Osteocyte (in vitro differentiated cells): ENCODE results near the gene FCHO1. TPM values are rescaled to one million over a fixed set of nuclear protein-coding genes. Genes with fewer than 3 reads are reported as not detected.

Experiments
- DNase-seq: peaks from one replicate; pipeline ENCODE4 v3.0.0; 2021; ENCODE audit warnings: mixed read lengths; ENCODE audit not compliant: unreplicated experiment; ENCODE audit errors: extremely low spot score
- H3K27ac Mint-ChIP-seq: one replicate; pipeline ENCODE4 v1.8.0; 2021; ENCODE audit warnings: mild to moderate bottlenecking, mixed read lengths; ENCODE audit not compliant: unreplicated experiment
- H3K27me3 Mint-ChIP-seq: one replicate; pipeline ENCODE4 v1.8.0; 2021; ENCODE audit warnings: mixed read lengths; ENCODE audit not compliant: unreplicated experiment
- H3K36me3 Mint-ChIP-seq: one replicate; pipeline ENCODE4 v1.8.0; 2021; ENCODE audit warnings: mixed read lengths; ENCODE audit not compliant: unreplicated experiment
- H3K4me1 Mint-ChIP-seq: one replicate; pipeline ENCODE4 v1.8.0; 2021; ENCODE audit warnings: mixed read lengths; ENCODE audit not compliant: unreplicated experiment
- H3K4me3 Mint-ChIP-seq: one replicate; pipeline ENCODE4 v1.8.0; 2021; ENCODE audit warnings: mild to moderate bottlenecking, moderate library complexity, mixed read lengths; ENCODE audit not compliant: unreplicated experiment
- H3K9me3 Mint-ChIP-seq: one replicate; pipeline ENCODE4 v1.8.0; 2021; ENCODE audit warnings: mixed read lengths; ENCODE audit not compliant: unreplicated experiment
- total RNA-seq: library from RNA; stranded (reverse); gene quantifications from 2 replicates; pipeline ENCODE4 v1.2.1, GENCODE V29; 2021
- TF ChIP-seq, protein P1 (sequence below): fragments of 200-600 bp; sonication (generic); IDR thresholded peaks from 2 replicates; pipeline ENCODE4 v1.5.0; 2021; ENCODE audit warnings: antibody characterized with exemption, mild to moderate bottlenecking, moderate library complexity

Gene FCHO1
- total RNA-seq, 1 donor from 2014 or later: 0.56 TPM

DNA sequence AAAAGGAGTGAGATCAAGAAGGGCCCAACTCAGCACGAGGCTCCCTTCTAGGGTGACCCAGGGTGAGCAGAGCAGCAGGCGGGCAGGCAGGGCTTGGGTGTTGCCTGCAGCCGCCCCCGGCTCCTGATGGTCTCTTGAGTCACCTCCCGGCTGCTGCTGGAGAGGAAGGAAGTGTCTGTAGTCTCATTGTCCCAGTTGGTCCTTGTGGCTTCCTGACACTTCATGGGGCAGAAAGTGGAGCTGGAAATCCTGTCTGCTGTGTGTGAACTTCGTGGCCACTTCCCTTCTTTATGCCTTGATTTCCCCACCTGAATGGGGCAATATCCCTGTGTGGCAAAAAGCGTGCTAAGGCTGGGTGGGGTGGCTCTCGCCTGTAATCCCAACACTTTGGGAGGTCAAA is 29.5 kb upstream of the FCHO1 start:
- DNase-seq: no peak
- Mint-ChIP-seq H3K36me3 (peaks cover 9% of the 10 kb centered on the region), H3K9me3 (no peaks in the 10 kb centered on the region), H3K4me1 (peaks cover 31% of the 10 kb centered on the region), H3K27me3 (no peaks in the 10 kb centered on the region), H3K27ac (no peak overlapping the region), H3K4me3 (no peak overlapping the region)
- TF ChIP-seq, protein P1, sequence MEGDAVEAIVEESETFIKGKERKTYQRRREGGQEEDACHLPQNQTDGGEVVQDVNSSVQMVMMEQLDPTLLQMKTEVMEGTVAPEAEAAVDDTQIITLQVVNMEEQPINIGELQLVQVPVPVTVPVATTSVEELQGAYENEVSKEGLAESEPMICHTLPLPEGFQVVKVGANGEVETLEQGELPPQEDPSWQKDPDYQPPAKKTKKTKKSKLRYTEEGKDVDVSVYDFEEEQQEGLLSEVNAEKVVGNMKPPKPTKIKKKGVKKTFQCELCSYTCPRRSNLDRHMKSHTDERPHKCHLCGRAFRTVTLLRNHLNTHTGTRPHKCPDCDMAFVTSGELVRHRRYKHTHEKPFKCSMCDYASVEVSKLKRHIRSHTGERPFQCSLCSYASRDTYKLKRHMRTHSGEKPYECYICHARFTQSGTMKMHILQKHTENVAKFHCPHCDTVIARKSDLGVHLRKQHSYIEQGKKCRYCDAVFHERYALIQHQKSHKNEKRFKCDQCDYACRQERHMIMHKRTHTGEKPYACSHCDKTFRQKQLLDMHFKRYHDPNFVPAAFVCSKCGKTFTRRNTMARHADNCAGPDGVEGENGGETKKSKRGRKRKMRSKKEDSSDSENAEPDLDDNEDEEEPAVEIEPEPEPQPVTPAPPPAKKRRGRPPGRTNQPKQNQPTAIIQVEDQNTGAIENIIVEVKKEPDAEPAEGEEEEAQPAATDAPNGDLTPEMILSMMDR: no peak

DNA sequence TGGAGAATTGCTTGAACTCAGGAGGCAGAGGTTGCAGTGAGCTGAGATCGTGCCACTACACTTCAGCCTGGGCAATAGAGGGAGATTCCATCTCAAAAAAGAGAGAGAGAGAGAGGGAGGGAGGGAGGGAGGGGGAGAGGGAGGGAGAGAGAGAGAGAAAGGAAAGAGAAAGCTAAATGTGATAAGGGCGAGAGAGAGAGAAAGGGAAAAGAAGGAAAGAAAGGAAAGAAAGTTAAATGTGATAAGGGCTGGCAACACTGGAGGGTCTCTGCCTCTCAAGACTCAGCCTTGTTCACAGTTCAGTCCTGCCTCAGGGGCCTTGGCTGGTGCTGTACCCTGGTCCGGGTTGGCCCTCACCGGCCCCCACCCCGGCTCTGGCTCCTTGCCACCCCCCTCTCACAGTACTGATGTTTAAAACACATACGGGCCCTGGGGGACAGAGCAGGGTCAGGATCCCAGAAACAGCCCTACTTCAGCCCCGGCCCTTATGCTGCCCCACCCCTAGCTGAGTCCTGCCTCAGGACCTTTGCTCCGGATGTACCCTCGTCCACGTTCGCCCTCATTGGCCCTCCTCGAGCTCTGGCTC is 28.5 kb upstream of the FCHO1 start:
- H3K27me3 Mint-ChIP-seq: no peaks in the 10 kb centered on the region
- peaks cover 9% of the 10 kb centered on the region for H3K36me3 Mint-ChIP-seq
- H3K9me3 Mint-ChIP-seq: no peaks in the 10 kb centered on the region
- no peak overlapping the region for H3K4me3 Mint-ChIP-seq
- H3K27ac Mint-ChIP-seq: peak overlapping the region; percentile 7
- TF ChIP-seq, protein P1: no peak
- H3K4me1 Mint-ChIP-seq: peaks cover 28% of the 10 kb centered on the region
- DNase-seq: no peak

DNA sequence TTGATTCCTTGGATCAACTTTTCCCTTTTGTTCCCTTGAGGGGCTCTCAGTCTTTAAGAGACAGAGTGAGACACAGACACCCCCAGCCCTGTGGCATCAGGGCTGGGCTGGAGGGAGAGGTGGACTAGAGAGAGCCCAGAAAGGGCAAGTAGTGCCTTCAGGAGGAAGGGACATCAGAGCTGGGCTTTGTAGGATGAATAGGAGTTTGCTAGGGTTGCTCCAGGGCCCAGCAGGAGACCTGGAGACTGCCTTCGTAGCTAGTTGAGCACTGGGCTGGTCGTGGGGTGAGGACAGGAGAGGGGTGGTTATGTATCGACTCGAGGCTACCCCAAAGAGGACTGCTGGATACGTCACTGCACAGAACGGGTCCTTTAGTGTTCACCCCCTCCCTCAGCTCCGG is 26.6 kb upstream of the FCHO1 start:
- peaks cover 9% of the 10 kb centered on the region for H3K36me3 Mint-ChIP-seq
- H3K27me3 Mint-ChIP-seq: no peaks in the 10 kb centered on the region
- H3K4me1 Mint-ChIP-seq: peaks cover 23% of the 10 kb centered on the region
- H3K4me3 Mint-ChIP-seq: no peak overlapping the region
- H3K27ac Mint-ChIP-seq: no peak overlapping the region
- no peaks in the 10 kb centered on the region for H3K9me3 Mint-ChIP-seq
- TF ChIP-seq, protein P1: no peak
- no peak for DNase-seq

DNA sequence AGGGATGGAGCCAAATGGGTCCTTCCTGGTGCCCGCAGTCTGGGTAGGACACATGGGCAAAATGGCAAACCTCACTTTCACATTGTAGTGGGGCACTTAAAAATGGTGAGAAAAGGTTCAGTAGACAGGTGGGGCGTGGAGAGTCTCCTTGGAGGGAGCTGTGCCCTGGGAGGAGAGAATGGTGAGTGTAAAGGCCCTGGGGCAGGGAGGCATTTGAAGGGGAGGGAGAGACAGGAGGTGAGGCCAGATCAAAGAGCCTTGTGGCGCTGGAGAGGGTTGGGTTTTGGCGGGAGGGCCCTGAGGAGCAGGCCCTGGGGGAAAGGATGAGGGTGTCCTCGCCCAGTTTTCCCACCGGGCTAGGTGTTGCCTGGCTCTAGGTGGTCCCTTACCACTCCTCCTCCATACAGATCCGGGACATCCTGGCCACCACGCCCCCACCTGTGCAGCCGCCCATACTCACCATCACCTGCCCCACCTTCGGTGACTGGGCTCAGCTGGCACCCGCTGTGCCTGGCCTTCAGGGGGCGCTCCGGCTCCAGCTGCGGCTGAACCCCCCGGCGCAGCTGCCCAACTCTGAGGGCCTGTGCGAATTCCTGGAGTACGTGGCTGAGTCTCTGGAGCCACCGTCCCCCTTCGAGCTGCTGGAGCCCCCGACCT is 25.7 kb upstream of the FCHO1 start:
- no peak overlapping the region for H3K27ac Mint-ChIP-seq

DNA sequence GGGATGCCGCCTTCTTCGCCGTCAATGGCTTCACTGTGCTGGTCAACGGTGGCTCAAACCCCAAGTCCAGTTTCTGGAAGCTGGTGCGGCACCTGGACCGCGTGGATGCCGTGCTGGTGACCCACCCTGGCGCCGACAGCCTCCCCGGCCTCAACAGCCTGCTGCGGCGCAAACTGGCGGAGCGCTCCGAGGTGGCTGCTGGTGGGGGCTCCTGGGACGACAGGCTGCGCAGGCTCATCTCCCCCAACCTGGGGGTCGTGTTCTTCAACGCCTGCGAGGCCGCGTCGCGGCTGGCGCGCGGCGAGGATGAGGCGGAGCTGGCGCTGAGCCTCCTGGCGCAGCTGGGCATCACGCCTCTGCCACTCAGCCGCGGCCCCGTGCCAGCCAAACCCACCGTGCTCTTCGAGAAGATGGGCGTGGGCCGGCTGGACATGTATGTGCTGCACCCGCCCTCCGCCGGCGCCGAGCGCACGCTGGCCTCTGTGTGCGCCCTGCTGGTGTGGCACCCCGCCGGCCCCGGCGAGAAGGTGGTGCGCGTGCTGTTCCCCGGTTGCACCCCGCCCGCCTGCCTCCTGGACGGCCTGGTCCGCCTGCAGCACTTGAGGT is 25.0 kb upstream of the FCHO1 start:
- Mint-ChIP-seq H3K36me3 (peaks cover 22% of the 10 kb centered on the region), H3K27me3 (no peaks in the 10 kb centered on the region), H3K4me3 (no peak overlapping the region), H3K4me1 (peaks cover 8% of the 10 kb centered on the region), H3K27ac (no peak overlapping the region), H3K9me3 (no peaks in the 10 kb centered on the region)
- TF ChIP-seq, protein P1: no peak
- DNase-seq: no peak

More for the DNA sequence above, 25.7 kb upstream of the FCHO1 start:
- no peaks in the 10 kb centered on the region for H3K9me3 Mint-ChIP-seq
- DNase-seq: no peak
- TF ChIP-seq, protein P1: peak; percentile 42
- peaks cover 16% of the 10 kb centered on the region for H3K36me3 Mint-ChIP-seq
- H3K27me3 Mint-ChIP-seq: no peaks in the 10 kb centered on the region
- peaks cover 15% of the 10 kb centered on the region for H3K4me1 Mint-ChIP-seq
- H3K4me3 Mint-ChIP-seq: no peak overlapping the region
